Peyer's patch (tissue), 4 donors: ENCODE results near the gene ABCD1.

Experiments used
- POLR2A ChIP-seq, 2 donors: fragments of 450-650 bp; IDR thresholded peaks; one replicate each; pipeline ENCODE4 v1.5.1; 2017; ENCODE audit warnings: antibody characterized with exemption in 2 of 2, mild to moderate bottlenecking in 2 of 2, moderate library complexity in 2 of 2
- TF ChIP-seq, protein P1 (sequence below), 6 experiments: fragments of 450-650 bp in 4 of 6; fragments of 200-600 bp in 2 of 6; sonication (generic) in 1 of 6; IDR thresholded peaks; one replicate each; pipeline ENCODE4 v1.5.1; 2017 to 2019; ENCODE audit warnings: antibody characterized with exemption in 6 of 6, mild to moderate bottlenecking in 3 of 6, moderate library complexity in 1 of 6

DNA sequence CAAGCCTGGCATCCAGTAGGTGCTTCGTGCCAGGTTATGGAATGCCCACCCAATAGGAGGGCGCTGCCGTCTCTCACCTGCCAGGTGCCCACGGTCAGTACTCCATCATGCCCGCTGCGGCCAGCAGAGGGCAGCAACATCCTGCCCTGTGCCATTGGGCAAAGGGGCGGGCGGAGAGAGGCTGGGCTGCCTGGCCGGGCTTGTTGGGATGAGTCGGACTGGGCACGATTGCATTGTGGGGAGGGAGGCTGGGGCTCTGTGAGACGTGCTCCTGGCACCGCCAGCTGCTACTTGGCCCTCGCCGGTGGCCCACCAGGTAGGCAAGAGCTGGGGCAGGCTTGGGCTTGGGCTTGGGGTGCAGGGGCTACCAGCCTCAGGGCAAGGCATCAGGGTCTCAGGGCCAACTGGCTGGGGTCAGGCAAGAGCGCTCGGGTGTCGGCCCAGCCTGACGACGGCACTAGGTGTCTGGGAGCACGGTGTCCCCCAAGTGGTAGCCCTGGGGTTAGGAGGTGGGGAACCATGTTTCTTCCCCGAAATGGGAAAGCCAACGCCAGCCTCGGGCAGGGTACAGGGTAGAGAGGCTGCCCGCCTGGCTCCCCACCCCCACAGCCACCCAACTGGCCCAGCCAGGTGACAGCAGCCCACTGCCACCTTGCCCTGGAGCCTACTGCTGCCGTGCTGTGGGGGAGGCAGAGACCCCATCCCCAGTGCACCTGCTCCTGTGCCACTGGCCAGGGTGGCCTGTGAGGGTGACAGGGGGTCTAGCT lies 39.5 kb downstream of the ABCD1 start, which contains the start of gene PLXNB3:
- TF ChIP-seq, protein P1, sequence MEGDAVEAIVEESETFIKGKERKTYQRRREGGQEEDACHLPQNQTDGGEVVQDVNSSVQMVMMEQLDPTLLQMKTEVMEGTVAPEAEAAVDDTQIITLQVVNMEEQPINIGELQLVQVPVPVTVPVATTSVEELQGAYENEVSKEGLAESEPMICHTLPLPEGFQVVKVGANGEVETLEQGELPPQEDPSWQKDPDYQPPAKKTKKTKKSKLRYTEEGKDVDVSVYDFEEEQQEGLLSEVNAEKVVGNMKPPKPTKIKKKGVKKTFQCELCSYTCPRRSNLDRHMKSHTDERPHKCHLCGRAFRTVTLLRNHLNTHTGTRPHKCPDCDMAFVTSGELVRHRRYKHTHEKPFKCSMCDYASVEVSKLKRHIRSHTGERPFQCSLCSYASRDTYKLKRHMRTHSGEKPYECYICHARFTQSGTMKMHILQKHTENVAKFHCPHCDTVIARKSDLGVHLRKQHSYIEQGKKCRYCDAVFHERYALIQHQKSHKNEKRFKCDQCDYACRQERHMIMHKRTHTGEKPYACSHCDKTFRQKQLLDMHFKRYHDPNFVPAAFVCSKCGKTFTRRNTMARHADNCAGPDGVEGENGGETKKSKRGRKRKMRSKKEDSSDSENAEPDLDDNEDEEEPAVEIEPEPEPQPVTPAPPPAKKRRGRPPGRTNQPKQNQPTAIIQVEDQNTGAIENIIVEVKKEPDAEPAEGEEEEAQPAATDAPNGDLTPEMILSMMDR (IDR thresholded peaks at IDR 0.05), result peak; percentile 55 to 90 (median 82)
- TF ChIP-seq POLR2A (IDR thresholded peaks at IDR 0.05), result no peak
